Psoas muscle (tissue), 8 donors: ENCODE results near the gene ERO1A. TPM values are rescaled to one million over a fixed set of nuclear protein-coding genes. Genes with fewer than 3 reads are reported as not detected.

ENCODE experiments used
- ATAC-seq, 4 donors: fragments of 200-7000 bp; cut with Tn5 transposase; one replicate each; pipeline ENCODE4 v1.9.1; 2020; ENCODE audit warnings: moderate library complexity in 3 of 4, mild to moderate bottlenecking in 2 of 4
- DNase-seq, 2 donors: peaks; one replicate each; pipeline ENCODE4 v3.0.0-alpha.2; 2020
- H3K27ac ChIP-seq: fragments of 200-600 bp; one replicate; pipeline ENCODE4 v1.8.0; 2022
- H3K27me3 ChIP-seq, 3 donors: fragments of 200-600 bp in 1 of 3; one replicate each; pipeline versions ENCODE4 v1.6.1 to v1.8.0; 2013 to 2022; ENCODE audit warnings: low read length in 2 of 3, mild to moderate bottlenecking in 2 of 3, moderate library complexity in 1 of 3; ENCODE audit not compliant: insufficient read depth in 3 of 3
- H3K36me3 ChIP-seq, 2 donors: fragments of 200-600 bp in 1 of 2; one replicate each; pipeline versions ENCODE4 v1.6.1 to v1.8.0; 2013 to 2022; ENCODE audit warnings: low read depth in 1 of 2, mild to moderate bottlenecking in 1 of 2, moderate library complexity in 1 of 2; ENCODE audit not compliant: insufficient read depth in 1 of 2
- H3K4me1 ChIP-seq: fragments of 200-600 bp; one replicate; pipeline ENCODE4 v1.8.0; 2022
- H3K4me3 ChIP-seq: fragments of 200-600 bp; one replicate; pipeline ENCODE4 v1.8.0; 2022; ENCODE audit warnings: mild to moderate bottlenecking
- H3K9me3 ChIP-seq: fragments of 200-600 bp; one replicate; pipeline ENCODE4 v1.8.0; 2022
- WGBS, 3 donors: extraction: QIAGEN DNeasy Blood & Tissue Kit; methylation state at CpG; one replicate each; pipeline versions ENCODE4 v1.1.6 to v1.1.7; 2013; 5-methylcytosine and 5-hydroxymethylcytosine counted together
- intact Hi-C, 2 donors: fragments of 100-400 bp; cut with DNase I; formaldehyde crosslinking; loops; one replicate each; pipeline versions ENCODE4 v1.11.0 to v1.14.2; 2022
- polyA plus RNA-seq, 3 donors: library from polyadenylated mRNA; stranded (reverse); fragments of 200-250 nt; gene quantifications; one replicate each; pipeline ENCODE4 v1.2.3, GENCODE V29; 2013
- total RNA-seq, 4 donors: library from RNA; stranded (reverse); fragmentation: NEBNext Ultra II Directional in 2 of 4; extraction: Animal tissue kit (Norgen Biotek cat#: 25700) in 2 of 4; gene quantifications; one replicate each; pipeline versions ENCODE4 v1.2.1 to v1.2.4, GENCODE V29; 2021 to 2023
- TF ChIP-seq, protein P1 (sequence below): fragments of 200-600 bp; IDR thresholded peaks from one replicate; pipeline ENCODE4 v1.8.0; 2022; ENCODE audit warnings: antibody characterized with exemption
- donor health status: healthy with polysubstance abuse.
- donor health status: DM: no; HTN: no; CAD: no; lungs with moderate emphysema.
- donor health status: Bipolar disorder and iron deficiency.
- donor health status: healthy.
- donor health status: DM: yes; HTN: yes; CAD: no.
- donor health status: DM: no; HTN: no; CAD: no.
- donor health status: DM: no; HTN: no; CAD: no.
- donor health status: DM: yes; HTN: yes; CAD: no.

Gene ERO1A
- total and polyA plus RNA-seq, 7 donors, result 6.9 to 22.3 (median 16.1) TPM

DNA sequence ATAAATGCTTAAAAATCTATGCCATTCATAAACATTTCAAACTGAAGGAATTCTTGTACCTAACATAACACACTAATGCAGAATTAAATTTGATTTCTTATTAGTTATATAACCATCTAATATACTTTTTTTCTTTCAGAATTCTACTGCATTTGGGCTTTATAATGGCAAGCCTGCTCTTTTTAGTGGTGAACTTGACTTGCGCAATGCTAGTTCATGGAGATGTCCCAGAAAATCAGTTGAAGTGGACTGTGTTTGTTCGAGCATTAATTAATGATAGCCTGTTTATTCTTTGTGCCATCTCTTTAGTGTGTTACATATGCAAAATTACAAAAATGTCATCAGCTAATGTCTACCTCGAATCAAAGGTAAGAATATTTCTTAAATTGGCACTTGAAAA lies 95.4 kb downstream of the ERO1A start:
- Histone ChIP-seq H3K4me1 (no peaks in the 10 kb centered on the region), H3K4me3 (no peak overlapping the region), H3K9me3 (peaks cover 5% of the 10 kb centered on the region), H3K36me3 (no peaks in the 10 kb centered on the region), H3K27ac (no peak overlapping the region), H3K27me3 (no peaks in the 10 kb centered on the region)
- intact Hi-C loops, result no loop called here
- DNase-seq (no peak), ATAC-seq (no peak)
- TF ChIP-seq, protein P1, sequence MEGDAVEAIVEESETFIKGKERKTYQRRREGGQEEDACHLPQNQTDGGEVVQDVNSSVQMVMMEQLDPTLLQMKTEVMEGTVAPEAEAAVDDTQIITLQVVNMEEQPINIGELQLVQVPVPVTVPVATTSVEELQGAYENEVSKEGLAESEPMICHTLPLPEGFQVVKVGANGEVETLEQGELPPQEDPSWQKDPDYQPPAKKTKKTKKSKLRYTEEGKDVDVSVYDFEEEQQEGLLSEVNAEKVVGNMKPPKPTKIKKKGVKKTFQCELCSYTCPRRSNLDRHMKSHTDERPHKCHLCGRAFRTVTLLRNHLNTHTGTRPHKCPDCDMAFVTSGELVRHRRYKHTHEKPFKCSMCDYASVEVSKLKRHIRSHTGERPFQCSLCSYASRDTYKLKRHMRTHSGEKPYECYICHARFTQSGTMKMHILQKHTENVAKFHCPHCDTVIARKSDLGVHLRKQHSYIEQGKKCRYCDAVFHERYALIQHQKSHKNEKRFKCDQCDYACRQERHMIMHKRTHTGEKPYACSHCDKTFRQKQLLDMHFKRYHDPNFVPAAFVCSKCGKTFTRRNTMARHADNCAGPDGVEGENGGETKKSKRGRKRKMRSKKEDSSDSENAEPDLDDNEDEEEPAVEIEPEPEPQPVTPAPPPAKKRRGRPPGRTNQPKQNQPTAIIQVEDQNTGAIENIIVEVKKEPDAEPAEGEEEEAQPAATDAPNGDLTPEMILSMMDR, result no peak
- 93 to 97% (median 96%) methylated on average over 3 of the region's 3 CpGs for WGBS, 3 donors

DNA sequence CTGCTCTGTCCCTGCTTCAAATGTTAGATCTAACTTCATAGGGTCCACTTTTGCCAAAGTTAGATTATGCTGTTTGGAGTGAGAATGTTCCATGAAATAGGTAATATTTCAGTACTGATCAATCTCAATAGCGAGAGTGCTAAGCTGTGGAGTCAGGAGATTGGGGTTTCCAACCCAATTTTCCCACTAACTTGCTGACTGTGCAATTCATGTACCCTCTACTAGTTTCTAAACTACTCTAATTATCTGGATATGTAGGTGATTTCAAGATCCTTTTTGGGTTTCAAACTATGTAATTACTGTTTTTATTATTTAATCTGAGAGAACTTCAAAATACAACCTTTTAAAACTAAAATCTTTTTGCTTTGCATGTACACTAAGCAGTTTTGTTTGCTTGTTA lies 96.8 kb downstream of the ERO1A start:
- no peaks in the 10 kb centered on the region for H3K9me3 ChIP-seq
- TF ChIP-seq, protein P1, result no peak
- no peak for DNase-seq
- no peaks in the 10 kb centered on the region for H3K36me3 ChIP-seq
- H3K4me3 ChIP-seq, result no peak overlapping the region
- 90 to 100% (median 100%) methylated on average over 1 of the region's 1 CpG for WGBS, 3 donors
- intact Hi-C loops, result no loop called here
- no peaks in the 10 kb centered on the region for H3K4me1 ChIP-seq
- no peak for ATAC-seq
- no peaks in the 10 kb centered on the region for H3K27me3 ChIP-seq
- no peak overlapping the region for H3K27ac ChIP-seq

- no peaks in the 10 kb centered on the region for H3K36me3 ChIP-seq
- DNase-seq (no peak), ATAC-seq (no peak)
- no peaks in the 10 kb centered on the region for H3K9me3 ChIP-seq
- WGBS, 3 donors, result 84 to 98% (median 97%) methylated on average over 5 of the region's 5 CpGs
- TF ChIP-seq, protein P1, result no peak
- no peak overlapping the region for H3K4me3 ChIP-seq
- no peaks in the 10 kb centered on the region for H3K27me3 ChIP-seq
- intact Hi-C loops, result no loop called here
- no peak overlapping the region for H3K27ac ChIP-seq
- no peaks in the 10 kb centered on the region for H3K4me1 ChIP-seq
These were observed 98.5 kb downstream of the ERO1A start for GRCh38 chr14:52596861-52597260.

GRCh38 chr14:52596320-52596719 lies 99.0 kb downstream of the ERO1A start:
- Histone ChIP-seq H3K4me3 (no peak overlapping the region), H3K9me3 (no peaks in the 10 kb centered on the region), H3K27me3 (no peaks in the 10 kb centered on the region), H3K36me3 (no peaks in the 10 kb centered on the region), H3K27ac (no peak overlapping the region), H3K4me1 (no peaks in the 10 kb centered on the region)
- TF ChIP-seq, protein P1, result no peak
- intact Hi-C loops, result no loop called here
- DNase-seq, result no peak
- ATAC-seq, result no peak
- WGBS, 3 donors, result 90 to 95% (median 93%) methylated on average over 10 of the region's 10 CpGs

- Histone ChIP-seq H3K4me3 (no peak overlapping the region), H3K27ac (no peak overlapping the region), H3K36me3 (no peaks in the 10 kb centered on the region), H3K27me3 (no peaks in the 10 kb centered on the region), H3K4me1 (no peaks in the 10 kb centered on the region), H3K9me3 (peaks cover 3% of the 10 kb centered on the region)
- ATAC-seq (no peak), DNase-seq (no peak)
- TF ChIP-seq, protein P1, result no peak
- WGBS, 3 donors, result 92 to 93% (median 93%) methylated on average over 1 of the region's 1 CpG
- intact Hi-C loops, result no loop called here
These were observed 105.0 kb downstream of the ERO1A start for GRCh38 chr14:52590318-52590717.
